ENCODE results near the gene MANSC4. TPM values are rescaled to one million over a fixed set of nuclear protein-coding genes. Genes with fewer than 3 reads are reported as not detected.

The MANSC4 gene
- total and polyA plus RNA-seq, 2 of the 13 experiments (the other 11 are each of a cell fraction or from before 2014, with no cell fraction given) = not detected

GRCh38 chr12:27790179-27790578 lies 10.1 kb upstream of the MANSC4 start:
- H3K79me2 ChIP-seq (ENCODE audit: insufficient read depth, low read length) = peaks cover 7% of the 10 kb centered on the region
- WGBS (ENCODE audit: low lambda C conversion rate) = 97% methylated on average over 2 of the region's 2 CpGs
- no peak overlapping the region for H3K4me2 ChIP-seq (ENCODE audit: low read depth, low read length)
- no TSS peak for BruUV-seq (replicated peaks)
- TF ChIP-seq ZNF292 (CRISPR knock-in tag; IDR thresholded peaks at IDR 0.05; ENCODE audit: borderline replicate concordance, low read depth) (no peak), ZNF629 (CRISPR knock-in tag; conservative IDR thresholded peaks at IDR 0.05) (0 out of 2 replicates have a peak, but pooled peaks have one; percentile 16)
- H3K27me3 ChIP-seq (ENCODE audit: control insufficient read depth in 1 of 2, insufficient read depth in 2 of 2, low read length in 2 of 2) = no peaks in the 10 kb centered on the region; a peak in 1 of 5 replicates
- in situ Hi-C loops (cut with HindIII; ENCODE audit: extremely low pct_ligation_motif_present, low pct_unique_long_range_greater_than_20kb) = no loop called here
- H3K4me1 ChIP-seq (ENCODE audit: insufficient read depth, low read length) = no peaks in the 10 kb centered on the region
- H3K9me3 ChIP-seq (ENCODE audit: low read length) = no peaks in the 10 kb centered on the region
- peaks cover 6 to 27% of the 10 kb centered on the region in 2 experiments for H3K36me3 ChIP-seq (replicated peaks in 1 of 2; ENCODE audit: control insufficient read depth in 1 of 2, insufficient read depth in 2 of 2, low read length in 2 of 2)
- POLR2A ChIA-PET = no interaction called here
- H4K20me1 ChIP-seq (ENCODE audit: insufficient read depth, low read length) = no peaks in the 10 kb centered on the region
- DNase-seq (ENCODE audit: low spot score) (no peak), FAIRE-seq (no peak), ATAC-seq (no peak)
- CTCF ChIA-PET (ENCODE audit: low intra/inter-chr PET ratio, low total read pairs) = no interaction called here
- H2AFZ ChIP-seq (ENCODE audit: low read length) = no peak overlapping the region
- H3K4me3 ChIP-seq (replicated peaks in 1 of 3; ENCODE audit: insufficient read depth in 1 of 3, low read depth in 2 of 3, low read length in 3 of 3) = no peak overlapping the region
- intact Hi-C loops (cut with micrococcal nuclease; ENCODE audit: unreplicated experiment) = no loop called here
- no peak overlapping the region for H3K9ac ChIP-seq (ENCODE audit: insufficient read depth, low read depth, low read length)
- H3K27ac ChIP-seq (ENCODE audit: extremely low read length, insufficient read depth, low read length) = no peak overlapping the region

- peaks cover 3 to 10% of the 10 kb centered on the region in 2 experiments for H3K36me3 ChIP-seq (replicated peaks in 1 of 2; ENCODE audit: control insufficient read depth in 1 of 2, insufficient read depth in 2 of 2, low read length in 2 of 2)
- no peak overlapping the region for H3K9ac ChIP-seq (ENCODE audit: insufficient read depth, low read depth, low read length)
- ChIA-PET POLR2A (interaction anchor here (1.3 kb wide), 1 partner anchor 8 kb away, joined by 4 read pairs; the partner anchor contains the start of genes KLHL42 and MANSC4), CTCF (ENCODE audit: low intra/inter-chr PET ratio, low total read pairs) (no interaction called here)
- no peaks in the 10 kb centered on the region for H3K9me3 ChIP-seq (ENCODE audit: low read length)
- ATAC-seq (no peak), FAIRE-seq (no peak), DNase-seq (ENCODE audit: low spot score) (no peak)
- H3K27me3 ChIP-seq (ENCODE audit: control insufficient read depth in 1 of 2, insufficient read depth in 2 of 2, low read length in 2 of 2) = no peaks in the 10 kb centered on the region; a peak in 1 of 5 replicates
- H4K20me1 ChIP-seq (ENCODE audit: insufficient read depth, low read length) = no peaks in the 10 kb centered on the region
- intact Hi-C loops (cut with micrococcal nuclease; ENCODE audit: unreplicated experiment) = no loop called here
- in situ Hi-C loops (cut with HindIII; ENCODE audit: extremely low pct_ligation_motif_present, low pct_unique_long_range_greater_than_20kb) = no loop called here
- H3K27ac ChIP-seq (ENCODE audit: extremely low read length, insufficient read depth, low read length) = no peak overlapping the region
- peaks cover 18% of the 10 kb centered on the region for H3K79me2 ChIP-seq (ENCODE audit: insufficient read depth, low read length)
- TF ChIP-seq MXD1 (CRISPR knock-in tag; IDR thresholded peaks at IDR 0.05) = no peak
- no peak for TF ChIP-seq ZNF589 (CRISPR knock-in tag; conservative IDR thresholded peaks at IDR 0.05)
- TF ChIP-seq ZNF12 (CRISPR knock-in tag; IDR thresholded peaks at IDR 0.05) = no peak
- TF ChIP-seq ZNF331 (CRISPR knock-in tag; IDR thresholded peaks at IDR 0.05) = no peak
- no peak for TF ChIP-seq FOSL1 (CRISPR knock-in tag; IDR thresholded peaks at IDR 0.05; ENCODE audit: borderline replicate concordance)
- no peak for TF ChIP-seq ZHX1 (CRISPR knock-in tag; IDR thresholded peaks at IDR 0.05; ENCODE audit: low read depth)
- TF ChIP-seq NCOA5 (CRISPR knock-in tag; IDR thresholded peaks at IDR 0.05) = no peak
- TF ChIP-seq ZNF136 (CRISPR knock-in tag; IDR thresholded peaks at IDR 0.05; ENCODE audit: low read depth) = no peak
- no peak for TF ChIP-seq MTF1 (CRISPR knock-in tag; IDR thresholded peaks at IDR 0.05)
- no peak for TF ChIP-seq ATF2 (CRISPR knock-in tag; IDR thresholded peaks at IDR 0.05)
- no peak overlapping the region for H3K4me3 ChIP-seq (replicated peaks in 1 of 3; ENCODE audit: insufficient read depth in 1 of 3, low read depth in 2 of 3, low read length in 3 of 3)
- 97% methylated on average over 2 of the region's 2 CpGs for WGBS (ENCODE audit: low lambda C conversion rate)
- BruUV-seq (replicated peaks) = no TSS peak
- no peak overlapping the region for H2AFZ ChIP-seq (ENCODE audit: low read length)
- no peak overlapping the region for H3K4me2 ChIP-seq (ENCODE audit: low read depth, low read length)
- H3K4me1 ChIP-seq (ENCODE audit: insufficient read depth, low read length) = peaks cover 1% of the 10 kb centered on the region
Measured at GRCh38 chr12:27787559-27787958, 7.5 kb upstream of the MANSC4 start.
